ENCODE results near the gene FBXO2. TPM values are rescaled to one million over a fixed set of nuclear protein-coding genes. Genes with fewer than 3 reads are reported as not detected.
A peak's percentile ranks its signal among the peaks of the same experiment; 100 is the strongest.

The FBXO2 gene
- total and polyA plus RNA-seq, 9 of the 15 experiments (the other 6 are each of a cell fraction or from before 2014, with no cell fraction given): 0.04 to 1.9 (median 0.27) TPM

DNA sequence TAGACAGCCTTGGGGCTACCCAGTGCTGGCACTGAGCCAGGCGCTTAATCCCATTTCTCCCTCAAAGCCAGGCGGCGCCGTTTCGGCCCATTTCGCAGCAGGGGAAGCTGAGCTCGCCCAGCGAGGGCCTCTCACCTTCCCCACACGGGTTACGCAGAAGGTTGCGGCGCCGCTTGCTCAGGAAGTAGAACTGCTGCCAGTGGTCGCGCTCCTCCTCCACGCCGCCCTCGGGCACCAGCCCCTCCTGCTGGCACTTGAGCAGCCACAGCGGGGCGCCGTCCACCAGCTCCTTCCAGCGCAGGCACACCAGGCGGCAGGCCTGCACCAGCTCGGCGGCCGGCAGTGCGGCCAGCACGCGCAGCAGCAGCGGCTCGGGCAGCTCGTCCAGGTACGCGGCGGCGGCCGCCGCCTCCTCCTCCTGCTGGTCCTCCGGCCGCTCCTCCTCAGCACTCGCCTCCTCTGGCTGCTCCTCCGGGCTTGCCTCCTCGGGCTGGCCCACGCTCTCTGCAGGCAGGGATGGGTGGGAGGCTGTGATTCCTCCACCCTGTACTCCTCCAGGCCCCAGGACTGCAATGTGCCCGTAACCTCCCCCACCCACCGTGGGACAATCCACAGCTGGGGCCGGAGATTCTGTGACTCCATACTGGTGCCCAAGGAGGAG, 3.8 kb downstream of the FBXO2 start (continued):
- TF ChIP-seq ELF4 (CRISPR knock-in tag; IDR thresholded peaks at IDR 0.05): no peak
- TF ChIP-seq SMAD4 (CRISPR knock-in tag; conservative IDR thresholded peaks at IDR 0.05): peak; percentile 89
- peak; percentile 76; the same call in 1 of the 2 replicates for TF ChIP-seq HDAC2 (IDR thresholded peaks at IDR 0.05)
- TF ChIP-seq MTA3 (IDR thresholded peaks at IDR 0.05; ENCODE audit: borderline replicate concordance): peak; percentile 96
- TF ChIP-seq FUS (optimal IDR thresholded peaks at IDR 0.05; ENCODE audit: low read depth, low read length): no peak
- no peak for TF ChIP-seq POLR2B (IDR thresholded peaks at IDR 0.05; ENCODE audit: low read depth, partially characterized antibody)
- peak in 1 of 2 experiments; percentile 45; a peak in 1 of 4 replicates for TF ChIP-seq TEAD1 (CRISPR knock-in tag; IDR thresholded peaks at IDR 0.05)
- TF ChIP-seq, protein P1, sequence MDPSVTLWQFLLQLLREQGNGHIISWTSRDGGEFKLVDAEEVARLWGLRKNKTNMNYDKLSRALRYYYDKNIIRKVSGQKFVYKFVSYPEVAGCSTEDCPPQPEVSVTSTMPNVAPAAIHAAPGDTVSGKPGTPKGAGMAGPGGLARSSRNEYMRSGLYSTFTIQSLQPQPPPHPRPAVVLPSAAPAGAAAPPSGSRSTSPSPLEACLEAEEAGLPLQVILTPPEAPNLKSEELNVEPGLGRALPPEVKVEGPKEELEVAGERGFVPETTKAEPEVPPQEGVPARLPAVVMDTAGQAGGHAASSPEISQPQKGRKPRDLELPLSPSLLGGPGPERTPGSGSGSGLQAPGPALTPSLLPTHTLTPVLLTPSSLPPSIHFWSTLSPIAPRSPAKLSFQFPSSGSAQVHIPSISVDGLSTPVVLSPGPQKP (CRISPR knock-in tag; IDR thresholded peaks at IDR 0.05): no peak
- TF ChIP-seq TAF1 (IDR thresholded peaks at IDR 0.05; ENCODE audit: control insufficient read depth, extremely low read depth, insufficient read depth, low read length, severe bottlenecking): no peak
- TF ChIP-seq PTTG1 (tag; IDR thresholded peaks at IDR 0.05; ENCODE audit: low read depth): no peak
- 0 out of 2 replicates have a peak, but pooled peaks have one; percentile 19 for TF ChIP-seq DPF2 (IDR thresholded peaks at IDR 0.05)
- peak; percentile 75 to 89; a peak in 3 of 4 replicates for TF ChIP-seq UBTF (IDR thresholded peaks at IDR 0.05; ENCODE audit: borderline replicate concordance in 1 of 2, low read depth in 2 of 2, low read length in 2 of 2)
- TF ChIP-seq, protein P2, sequence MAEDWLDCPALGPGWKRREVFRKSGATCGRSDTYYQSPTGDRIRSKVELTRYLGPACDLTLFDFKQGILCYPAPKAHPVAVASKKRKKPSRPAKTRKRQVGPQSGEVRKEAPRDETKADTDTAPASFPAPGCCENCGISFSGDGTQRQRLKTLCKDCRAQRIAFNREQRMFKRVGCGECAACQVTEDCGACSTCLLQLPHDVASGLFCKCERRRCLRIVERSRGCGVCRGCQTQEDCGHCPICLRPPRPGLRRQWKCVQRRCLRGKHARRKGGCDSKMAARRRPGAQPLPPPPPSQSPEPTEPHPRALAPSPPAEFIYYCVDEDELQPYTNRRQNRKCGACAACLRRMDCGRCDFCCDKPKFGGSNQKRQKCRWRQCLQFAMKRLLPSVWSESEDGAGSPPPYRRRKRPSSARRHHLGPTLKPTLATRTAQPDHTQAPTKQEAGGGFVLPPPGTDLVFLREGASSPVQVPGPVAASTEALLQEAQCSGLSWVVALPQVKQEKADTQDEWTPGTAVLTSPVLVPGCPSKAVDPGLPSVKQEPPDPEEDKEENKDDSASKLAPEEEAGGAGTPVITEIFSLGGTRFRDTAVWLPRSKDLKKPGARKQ (CRISPR knock-in tag; IDR thresholded peaks at IDR 0.05): no peak
- no peak for TF ChIP-seq NUFIP1 (IDR thresholded peaks at IDR 0.05; ENCODE audit: partially characterized antibody)

Measured in K562 (cell line).